T-helper 2 cell (primary cell): ENCODE data around the gene ALG5.

Experiments
- DNase-seq, 5 experiments: peaks; one replicate each; pipeline versions ENCODE4 v3.0.0 to v3.0.0-alpha.2; 2012 to 2022

ALG5 gene

DNA sequence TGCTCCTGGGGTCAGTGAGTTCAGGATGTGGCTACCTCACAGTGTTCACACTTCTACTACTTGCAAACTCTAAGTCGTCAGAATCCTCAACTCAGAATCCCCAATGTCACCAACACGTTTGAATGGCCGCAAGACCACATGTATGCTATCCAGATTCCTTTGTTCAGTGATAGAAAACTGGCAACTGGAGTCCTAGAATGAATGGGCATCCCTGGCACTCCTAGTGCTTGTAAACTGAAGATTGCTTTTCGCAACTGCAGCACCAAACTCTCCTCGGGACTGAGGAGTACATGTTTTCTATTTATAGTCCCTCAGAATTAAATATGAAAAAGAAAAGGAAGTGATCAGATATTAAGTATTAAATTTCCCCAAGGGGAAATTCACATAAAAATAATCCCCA, 84.0 kb downstream of the ALG5 start:
- no peak for DNase-seq

DNA sequence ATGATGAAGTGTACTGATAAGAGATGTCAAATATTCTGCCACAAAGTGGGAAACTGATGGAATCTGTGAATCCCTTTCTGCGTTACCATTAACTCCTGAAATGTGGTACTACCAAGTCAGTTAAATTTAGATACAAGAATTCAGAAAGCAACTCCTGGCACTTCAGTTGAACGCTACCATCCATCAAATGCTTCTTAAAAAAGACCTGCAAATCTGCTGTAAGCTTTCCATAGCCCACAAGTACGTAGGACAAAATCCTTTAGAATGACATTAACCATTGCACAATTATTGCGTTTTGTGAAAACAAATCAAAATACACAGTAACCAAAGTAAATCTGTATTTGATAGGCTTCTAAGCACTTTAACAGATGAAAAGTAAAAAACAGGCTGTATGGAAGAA, 84.5 kb downstream of the ALG5 start:
- no peak for DNase-seq

DNA sequence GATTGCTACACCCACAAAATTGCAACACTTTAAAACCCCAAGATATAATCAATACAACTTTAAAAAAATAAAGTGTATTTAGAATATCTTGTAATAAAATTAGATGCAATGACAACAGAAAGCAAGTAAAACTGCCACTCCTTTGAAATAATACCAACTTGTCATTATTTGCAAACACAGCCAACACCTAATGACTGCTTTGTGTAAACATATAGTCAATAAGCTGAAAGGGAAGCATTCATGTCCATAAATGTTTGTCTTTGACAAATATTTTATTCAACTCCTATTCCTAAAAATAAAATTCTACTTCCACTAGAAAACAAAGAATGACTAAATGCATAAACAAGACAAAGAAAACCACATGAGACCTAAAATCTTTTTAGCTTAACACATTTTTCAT, 85.7 kb downstream of the ALG5 start:
- no peak for DNase-seq

DNA sequence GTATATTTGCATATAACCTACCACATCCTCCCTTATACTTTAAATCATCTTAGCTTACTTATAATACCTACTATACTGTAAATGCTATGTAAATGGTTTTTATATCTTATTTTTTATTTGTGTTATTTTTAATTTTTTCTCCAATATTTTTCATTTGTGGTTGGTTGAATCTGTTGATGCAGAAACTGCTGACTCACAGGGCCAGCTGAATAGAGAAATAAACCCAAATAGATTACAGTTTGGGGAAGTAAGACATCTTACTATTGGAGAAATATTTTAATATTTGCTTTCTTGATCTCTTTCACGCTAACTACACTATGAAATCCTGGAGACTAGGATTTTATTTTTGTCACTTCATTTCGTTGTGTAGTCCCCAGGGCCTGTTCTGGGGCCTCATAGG, 86.2 kb downstream of the ALG5 start:
- DNase-seq = no peak

DNA sequence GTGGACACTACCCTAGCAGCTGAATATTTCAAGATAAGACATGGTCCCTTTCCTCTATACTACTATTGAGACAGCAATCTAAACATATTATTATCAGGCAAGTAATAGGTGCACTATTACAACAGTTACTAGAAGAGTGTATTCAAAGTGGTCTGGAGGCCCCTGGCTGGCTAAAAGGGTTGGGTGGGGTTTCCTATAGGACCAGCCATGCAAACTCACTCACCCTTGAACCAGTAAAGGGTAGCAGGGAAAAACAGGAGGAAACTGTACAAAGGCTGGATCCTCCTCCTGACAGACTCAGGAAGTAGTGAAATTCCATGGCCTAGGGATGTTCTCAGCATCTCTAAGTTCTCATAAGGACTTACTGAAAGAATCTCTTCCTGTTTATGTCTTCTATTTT, 86.8 kb downstream of the ALG5 start:
- DNase-seq = no peak

DNA sequence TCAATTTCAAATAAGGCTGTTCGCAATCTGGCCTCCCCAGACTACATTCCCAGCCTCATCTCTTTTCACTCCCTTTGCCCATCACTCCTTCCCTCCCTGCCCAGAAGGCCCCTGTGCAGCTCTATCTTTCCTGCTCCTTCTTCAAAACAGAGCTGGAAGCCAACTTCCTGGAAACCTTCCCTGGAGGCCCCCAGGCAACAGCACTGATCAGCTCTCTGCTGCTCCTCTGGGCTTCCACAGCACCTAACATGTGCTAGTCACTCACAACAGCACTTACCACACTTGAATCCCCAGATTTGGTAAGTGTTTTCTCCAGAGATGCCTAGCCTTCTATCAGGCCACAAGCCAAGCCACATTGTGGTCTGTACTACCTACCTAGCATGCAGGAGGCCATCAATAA, 88.6 kb downstream of the ALG5 start:
- DNase-seq = no peak

DNA sequence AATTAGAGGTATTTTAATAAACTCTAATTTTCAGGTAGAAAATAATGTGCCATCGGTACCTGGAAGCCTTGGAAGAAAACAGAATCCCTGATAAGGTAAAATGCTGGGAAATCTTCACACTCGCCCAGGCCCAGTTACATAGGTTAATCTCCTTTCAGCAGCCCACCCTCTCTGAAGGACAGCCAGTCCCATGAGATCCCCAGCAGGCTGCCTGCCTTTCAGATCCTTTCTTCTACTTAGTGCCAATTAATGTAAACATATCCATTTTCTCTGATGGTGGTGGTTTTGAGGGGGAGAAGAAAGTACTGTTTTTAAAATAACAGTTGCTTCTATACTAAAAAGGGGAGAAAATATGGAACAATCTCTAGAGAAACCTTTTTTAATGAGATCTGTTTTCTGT, 91.3 kb downstream of the ALG5 start:
- no peak for DNase-seq

DNA sequence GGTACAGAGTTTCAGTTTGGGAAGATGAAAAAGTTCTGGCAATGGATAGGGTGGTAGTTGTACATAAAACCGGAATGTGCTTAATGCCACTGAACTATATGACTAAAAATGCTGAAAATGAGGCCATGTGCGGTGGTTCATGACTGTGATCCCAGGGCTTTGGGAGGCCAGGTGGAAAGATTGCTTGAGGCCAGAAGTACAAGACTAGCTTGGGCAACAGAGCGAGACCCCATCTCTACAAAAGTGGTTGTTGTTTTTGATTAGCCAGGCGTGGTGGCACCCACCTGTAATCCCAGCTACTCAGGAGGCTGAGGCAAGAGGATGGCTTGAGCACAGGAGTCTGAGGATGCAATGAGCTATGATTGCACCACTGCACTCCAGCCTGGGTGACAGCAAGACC, 91.9 kb downstream of the ALG5 start:
- DNase-seq = no peak

DNA sequence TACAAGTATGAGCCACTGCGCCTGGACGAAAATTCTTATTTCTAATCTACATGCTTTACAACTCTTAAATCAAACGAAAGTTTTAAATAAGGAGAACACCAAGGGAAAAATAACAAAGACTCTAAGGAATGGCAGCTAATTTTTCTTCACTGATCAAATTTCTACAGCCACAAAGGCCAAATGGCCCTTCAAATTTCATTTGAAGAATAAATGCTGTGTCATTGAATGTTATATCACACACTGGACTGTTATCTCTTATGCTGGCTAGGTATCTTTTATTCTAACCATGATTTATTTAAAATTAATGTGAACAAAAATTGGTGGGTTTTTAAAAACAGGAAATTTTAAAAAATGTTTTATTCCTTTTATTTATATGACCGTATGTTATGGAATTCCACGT, 93.2 kb downstream of the ALG5 start:
- no peak for DNase-seq

DNA sequence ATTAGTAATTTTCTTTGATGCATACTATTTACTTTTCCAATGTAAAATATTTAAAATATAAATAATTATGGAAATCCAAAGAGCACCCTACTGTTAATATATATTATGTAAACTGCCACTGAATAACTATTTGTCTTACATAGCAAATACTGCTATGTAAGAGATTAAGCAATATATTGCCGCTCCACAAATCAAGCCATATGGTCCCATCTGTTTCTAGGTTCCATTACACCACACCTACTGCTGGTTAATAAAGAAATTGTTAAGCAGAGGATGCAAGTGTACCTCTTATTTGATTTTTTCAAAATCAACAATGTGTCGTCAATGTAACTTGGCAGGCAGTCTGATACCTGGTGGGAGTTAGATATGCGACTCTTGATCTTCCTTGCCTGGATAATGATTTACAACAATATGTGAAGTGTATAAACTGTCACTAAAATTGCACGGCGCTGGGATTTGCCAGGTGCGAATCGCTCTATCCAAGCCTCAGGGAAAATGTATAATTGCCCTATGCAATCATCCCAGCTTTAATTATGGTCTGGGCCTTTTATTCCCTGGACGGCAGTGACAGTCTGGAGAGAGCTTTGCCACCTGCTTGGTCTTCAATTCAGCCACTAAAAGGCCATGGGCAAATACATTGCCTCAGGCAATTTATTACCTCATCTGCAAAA, 95.1 kb downstream of the ALG5 start:
- no peak for DNase-seq
